SHP77 treated with DMSO at 0.1 percent for 48 hours (cell line): ENCODE data around the gene FEM1B.

Experiments
- DNase-seq: peaks from one replicate; lab custom pipeline; 2025; lab: John Stamatoyannopoulos, UW

FEM1B gene

DNA sequence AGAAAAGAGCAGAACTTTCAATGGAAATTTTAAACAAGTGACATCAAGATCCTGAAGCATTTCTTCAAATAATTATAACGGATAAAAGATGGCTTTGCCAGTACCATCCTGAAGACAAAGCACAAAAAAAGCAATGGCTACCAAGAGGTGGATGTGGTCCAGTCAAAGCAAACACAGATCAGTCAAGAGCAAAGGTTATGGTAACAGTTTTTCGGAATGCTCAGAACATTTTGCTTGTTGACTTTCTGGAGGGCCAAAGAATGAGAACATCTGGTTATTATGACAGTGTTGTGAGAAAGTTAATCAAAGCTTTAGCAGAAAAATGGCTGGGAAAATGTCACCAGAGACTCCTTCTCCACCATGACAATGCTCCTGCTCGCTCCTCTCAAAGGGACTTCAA is 31.5 kb downstream of the FEM1B start:
- no peak for DNase-seq

DNA sequence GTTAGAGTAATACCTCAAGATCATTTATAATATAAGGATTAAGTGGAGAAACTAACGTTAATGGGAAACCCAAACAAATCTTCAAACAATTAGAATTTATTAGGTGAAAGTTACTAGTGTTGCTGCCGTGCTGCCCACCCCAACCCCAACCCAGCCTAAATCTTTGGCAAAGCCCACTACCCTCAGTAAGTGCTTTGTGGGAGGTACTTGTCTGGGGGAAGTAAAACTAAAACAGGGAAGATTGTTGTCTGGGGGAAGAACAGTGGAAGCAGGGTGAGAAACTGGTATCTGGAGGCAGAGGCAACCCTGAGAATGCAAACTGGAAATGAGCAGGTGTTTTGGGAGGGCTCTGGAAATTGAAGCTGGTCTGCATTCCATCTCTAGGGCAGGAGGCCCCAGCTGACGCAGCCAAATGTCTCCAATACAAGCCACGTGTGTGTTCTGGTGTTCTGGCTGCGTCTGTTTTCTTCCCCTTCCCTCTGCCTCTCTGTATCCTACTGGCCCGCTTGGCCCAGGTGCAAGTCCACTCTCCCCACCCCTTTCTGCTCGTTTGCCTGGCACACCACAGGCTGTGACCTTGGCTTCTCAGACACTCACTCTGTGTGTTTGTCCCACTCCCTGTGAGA is 32.7 kb downstream of the FEM1B start:
- DNase-seq = no peak

DNA sequence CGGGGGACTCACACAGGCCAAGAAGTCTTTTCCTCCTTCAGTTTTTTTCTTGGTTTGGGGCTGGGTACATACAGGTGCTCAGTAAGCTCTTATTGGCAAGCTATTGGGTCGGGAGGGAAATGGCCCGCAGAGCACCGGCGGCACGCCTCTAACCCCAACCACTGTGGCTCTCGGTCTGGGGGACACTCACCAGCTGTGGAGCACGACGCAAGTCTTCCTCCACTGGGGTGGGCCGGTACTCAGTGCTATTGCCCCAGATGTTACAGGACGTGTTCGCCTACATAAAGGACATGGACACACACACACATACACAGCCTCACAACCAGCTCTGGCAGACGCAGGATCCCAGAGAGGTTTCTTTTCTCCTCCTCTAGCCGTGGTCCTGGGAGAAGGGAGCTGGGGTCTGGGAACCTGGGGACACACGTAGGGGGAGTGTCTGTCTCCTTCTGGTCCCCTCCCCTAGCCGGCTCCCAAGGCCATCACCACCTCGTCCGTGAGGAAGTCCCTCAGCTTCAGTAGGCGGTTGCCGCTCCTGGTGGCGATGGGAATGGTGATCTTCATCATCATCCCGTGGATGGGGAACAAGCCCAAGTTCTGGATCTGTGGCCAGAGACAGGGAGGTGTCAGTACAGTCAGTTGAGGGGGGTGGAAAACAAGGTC is 33.4 kb downstream of the FEM1B start:
- no peak for DNase-seq

DNA sequence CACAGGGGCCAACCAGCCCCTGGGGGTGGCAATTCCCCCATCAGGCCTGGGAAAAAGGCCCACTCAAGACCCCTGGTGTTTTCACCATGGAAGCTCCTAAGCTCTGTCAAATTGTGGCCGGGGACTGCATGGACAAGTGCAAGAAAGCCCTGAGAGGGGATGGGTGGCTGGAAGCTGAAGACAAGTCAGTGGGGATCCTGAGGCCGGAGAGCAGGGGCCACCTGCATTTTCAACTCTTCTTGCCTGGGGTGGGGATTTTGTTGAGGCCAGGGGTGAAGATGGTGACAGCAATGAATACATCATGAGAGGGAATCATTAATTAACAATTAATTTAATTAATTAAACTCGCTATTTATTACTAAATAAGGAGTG is 33.9 kb downstream of the FEM1B start:
- DNase-seq = no peak

DNA sequence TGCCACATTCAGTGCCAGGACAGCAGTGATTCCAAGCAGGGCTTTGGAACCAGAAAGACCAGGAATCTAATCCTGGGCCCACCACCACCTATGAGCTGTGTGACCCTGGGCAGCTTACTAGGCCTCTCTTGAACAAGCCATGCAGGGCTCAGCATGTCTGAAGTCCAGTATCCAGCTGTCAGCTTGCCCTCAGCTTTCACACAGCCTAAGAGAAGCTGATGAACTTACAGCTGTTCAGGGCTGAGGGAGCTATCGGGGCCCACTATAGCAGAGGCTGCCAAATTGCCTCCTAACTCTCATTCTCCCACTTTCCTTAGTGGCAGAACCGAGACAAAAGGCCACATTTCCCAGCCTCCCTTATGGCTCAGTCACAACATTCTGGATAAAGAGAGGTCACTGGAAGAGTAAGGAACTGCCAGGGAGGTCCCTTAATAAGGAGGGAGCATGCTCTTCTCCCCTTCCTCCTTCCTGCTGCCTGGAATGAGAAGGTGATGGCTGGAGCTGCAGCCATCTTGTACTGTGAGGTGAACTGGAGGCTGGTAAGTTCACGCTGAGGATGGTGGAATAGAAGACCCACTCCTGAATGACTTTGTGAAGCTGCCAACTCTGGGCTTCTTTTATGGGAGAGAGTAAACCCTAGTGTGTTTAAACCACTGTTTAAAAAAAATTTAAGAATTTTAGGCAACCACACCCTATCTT is 34.5 kb downstream of the FEM1B start:
- DNase-seq = no peak

DNA sequence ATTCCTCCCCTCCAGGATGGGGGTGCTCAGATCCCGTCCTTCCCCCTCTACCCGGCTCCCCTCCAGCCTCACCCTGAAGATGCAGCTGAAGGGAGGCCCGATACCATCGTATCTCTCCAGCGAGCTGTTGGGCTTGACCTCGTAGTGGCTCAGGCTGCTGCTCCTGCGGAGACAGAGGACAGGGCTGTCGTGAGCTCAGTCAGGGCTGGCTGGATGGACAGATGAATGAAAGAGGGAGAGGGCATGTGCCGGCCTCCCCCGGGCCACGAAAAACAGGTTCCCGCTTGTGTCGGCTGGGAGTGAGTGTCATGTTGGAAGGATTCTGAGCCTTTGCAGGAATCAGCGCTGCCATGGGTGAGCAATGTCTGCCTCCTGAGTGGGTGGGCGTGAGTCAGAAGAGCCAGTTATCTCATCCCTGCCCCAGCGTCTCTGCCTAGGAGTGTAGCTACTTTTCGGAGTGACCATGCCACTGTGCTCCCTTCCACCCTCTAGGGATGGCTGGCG is 35.2 kb downstream of the FEM1B start:
- DNase-seq = no peak

DNA sequence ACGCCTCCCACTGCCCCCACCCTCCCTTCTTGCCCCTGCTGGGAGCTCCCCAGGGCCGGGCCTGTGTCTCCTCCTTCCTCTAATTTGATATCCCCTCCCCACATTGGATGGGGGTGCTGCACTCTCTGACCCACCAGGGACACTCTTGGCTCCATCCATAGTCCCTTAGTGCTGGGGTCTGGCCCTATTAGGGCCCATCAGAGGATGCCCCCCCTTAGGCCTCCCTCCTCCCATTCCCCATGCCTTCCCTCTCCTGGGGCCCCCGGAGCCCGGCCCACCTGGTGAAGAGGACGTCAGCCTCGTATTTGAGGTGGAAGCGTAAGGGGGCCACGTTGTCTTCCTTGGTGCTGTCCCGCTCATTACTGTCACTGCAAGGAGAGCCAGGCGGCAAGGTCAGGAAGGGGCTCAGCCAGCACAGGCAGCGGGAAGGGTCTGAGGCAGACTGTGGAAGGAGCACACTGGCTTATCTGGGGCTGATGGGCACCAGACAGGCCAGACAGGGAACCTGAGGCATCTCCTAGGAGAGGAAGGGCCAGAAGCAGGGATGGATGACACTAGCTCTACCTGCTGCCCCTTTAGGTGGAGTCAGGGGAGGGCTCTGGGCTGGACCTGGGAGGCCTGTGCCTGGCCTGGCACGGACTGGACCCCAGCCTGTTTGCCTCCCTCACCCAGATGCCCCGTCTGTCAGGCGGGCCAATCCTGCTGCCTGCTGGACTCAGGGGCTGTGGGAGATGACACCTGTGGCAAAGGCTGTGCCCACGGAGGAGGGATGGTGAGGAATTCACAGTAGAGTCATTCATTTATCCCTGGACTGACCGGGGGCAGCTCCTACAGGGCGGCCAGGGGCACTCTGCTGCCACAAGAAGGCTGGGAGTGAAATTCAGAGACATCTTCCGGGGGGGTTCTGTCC is 36.2 kb downstream of the FEM1B start:
- DNase-seq = no peak

DNA sequence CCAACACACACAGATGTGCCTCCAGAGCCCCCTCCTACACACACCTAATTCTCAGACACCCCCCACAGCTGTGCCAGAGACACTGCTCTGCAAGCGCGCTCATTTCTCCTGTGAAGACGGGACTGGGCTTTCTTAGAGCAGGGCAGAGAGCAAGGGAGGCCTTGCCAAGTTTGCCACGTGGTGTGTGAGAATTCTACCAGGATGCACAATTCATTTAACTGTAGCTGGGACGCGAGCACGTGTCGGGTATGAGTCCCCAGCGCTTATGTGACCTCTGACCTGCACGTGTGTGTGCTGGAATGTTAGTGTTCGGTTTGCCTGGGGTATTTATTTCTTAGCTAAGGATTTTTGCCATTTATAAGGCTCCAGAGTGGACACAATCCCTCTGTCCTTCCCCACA is 37.0 kb downstream of the FEM1B start:
- DNase-seq = no peak

DNA sequence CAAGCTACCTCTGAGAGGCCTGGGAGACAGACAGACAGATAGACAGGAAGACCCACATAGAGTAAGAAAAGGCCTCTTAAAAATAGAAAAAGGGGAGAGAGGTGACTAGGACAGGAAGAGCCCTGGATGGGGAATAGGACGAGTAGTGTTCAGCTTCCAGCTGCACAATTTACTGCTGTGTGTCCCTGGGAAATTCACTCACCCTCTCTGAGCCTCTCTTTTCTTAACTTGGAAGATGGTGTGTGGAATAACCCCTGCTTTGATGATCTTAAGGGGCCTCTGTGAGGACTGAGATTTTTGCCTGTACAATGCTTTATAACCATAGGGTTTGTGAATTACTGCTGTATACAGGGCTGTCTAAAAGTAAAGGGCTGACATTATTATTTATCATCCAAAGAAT is 37.5 kb downstream of the FEM1B start:
- no peak for DNase-seq

DNA sequence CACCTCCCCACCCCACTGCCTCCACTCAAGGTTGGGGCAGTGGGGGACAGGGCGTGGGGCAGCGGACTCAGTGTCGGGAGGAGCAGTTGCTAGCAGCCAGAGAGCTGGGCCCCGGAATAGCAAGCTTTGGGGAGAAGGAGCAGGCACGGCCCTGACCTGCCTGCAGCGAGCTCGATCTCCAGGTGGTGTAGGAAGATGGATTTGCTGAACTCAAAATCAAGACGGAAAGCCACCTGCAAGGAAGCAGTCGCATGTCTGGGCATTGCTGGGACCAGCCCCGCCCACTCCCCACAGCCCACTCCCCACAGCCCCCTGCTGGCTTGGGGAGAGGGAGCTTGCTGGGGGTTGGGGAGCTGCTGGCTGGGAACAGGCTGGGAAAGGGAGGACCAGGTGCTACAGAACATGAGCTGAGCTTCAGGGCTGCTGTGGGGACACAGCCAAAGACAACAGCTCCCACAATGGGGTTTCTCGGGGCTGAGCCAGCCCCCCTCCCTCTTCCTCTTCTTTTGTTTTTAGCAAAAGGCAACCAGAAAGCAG is 38.0 kb downstream of the FEM1B start:
- no peak for DNase-seq

DNA sequence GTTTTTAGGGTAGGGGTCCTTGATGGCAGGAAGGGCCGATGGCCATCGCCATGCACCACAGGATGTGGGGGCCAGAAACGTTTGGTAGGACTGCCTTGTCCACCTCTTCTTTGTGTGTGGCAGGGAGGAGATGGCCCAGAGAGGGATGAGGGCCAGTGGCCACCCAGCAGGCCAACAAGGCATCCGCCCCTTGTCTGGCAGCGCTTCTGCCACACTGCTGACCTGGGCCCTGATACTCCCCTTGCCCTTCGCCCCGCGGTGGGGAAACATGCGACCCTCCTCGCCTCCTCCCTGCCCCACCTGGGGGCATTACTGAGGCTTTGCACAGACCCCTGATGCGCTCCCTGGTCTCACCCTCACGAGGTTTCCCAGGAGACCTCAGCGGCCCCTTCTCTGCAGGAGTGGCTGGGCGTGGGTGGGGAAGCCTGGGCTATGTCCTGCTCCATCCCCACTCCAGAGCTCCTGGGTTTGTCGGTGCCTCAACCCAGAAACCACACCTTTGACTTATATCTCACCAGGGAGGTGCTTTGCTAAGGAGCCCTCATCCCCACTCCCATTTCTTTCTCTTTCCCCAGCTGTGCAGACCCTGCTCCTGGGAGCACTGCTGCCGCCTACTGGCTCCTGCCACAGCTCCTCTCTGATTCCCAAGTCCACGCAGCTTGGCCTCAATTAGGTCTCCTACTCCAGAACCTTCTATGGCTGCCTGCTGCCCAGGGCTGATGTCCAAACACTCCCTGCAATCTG is 38.7 kb downstream of the FEM1B start:
- no peak for DNase-seq

DNA sequence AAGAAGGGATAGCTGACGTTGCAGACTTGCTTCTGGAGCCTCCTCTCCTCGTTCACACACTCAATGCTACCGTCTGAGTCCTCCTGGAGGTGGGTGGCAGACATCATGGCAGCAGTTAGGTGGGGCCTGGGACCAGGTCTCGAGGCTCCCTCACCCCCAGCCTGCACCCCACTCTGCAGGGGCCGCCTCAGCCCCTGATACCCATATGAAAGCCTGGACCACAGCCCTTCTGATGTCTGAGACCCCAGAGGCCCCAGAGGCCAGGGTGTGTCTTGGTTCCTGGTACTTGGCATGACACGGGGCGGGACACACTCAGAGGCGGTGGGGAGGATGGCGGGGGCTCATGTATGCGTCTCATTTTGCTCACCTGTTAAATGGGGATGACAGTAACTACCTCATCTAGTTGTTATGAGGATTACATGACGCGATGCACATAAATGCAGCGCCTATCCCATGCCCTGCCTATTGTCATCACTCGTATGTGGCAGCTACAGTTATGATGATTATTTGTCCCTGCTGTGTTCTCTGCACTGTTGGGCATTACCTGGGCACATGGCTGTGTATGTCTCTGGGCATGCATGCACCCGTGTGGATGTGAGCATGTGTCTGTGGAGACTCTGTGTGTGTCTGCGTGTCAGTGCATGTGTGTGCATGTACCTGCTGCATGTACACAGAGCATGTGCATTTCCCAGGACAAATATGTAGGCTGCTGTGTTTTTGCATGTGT is 39.9 kb downstream of the FEM1B start:
- DNase-seq = no peak

DNA sequence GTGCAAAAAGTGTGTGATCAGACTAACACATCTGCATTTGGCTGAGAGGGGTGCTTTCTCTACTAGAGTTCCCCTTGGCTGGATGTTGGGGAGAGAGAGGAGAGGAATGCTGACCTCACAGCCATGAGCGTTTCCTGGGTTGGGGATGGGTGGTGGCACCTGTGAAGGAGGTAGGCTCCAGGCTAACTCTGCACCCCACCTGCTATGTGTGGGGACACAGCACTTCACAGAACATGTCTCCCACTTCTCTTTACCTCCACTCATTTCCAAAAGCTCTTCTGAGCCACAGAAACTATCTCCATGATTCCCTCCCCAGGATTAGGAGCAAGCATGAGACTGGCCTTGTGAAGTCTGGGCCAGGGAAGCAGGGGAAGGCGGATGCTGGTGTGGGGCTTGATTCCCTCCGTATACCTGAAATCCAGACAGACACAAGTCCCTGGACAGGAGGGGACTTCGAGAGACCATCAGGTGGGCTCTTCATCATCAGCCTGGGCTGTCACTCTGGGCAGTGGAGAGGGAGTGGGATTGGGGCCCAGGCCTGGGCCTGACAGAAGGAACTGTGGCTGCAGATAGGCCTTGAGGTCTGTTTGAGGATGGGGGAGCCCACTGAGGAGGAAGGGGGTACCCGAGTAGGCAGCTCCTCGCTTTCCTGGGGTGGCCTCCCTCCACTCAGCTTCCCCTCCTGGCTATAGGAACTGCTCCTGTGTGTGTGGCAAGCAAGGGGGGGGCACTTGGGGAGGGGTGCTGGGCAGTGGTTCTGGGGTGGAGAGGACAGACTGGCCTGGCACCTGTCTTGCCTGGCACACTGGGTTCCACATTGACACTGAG is 40.7 kb downstream of the FEM1B start:
- DNase-seq = no peak

DNA sequence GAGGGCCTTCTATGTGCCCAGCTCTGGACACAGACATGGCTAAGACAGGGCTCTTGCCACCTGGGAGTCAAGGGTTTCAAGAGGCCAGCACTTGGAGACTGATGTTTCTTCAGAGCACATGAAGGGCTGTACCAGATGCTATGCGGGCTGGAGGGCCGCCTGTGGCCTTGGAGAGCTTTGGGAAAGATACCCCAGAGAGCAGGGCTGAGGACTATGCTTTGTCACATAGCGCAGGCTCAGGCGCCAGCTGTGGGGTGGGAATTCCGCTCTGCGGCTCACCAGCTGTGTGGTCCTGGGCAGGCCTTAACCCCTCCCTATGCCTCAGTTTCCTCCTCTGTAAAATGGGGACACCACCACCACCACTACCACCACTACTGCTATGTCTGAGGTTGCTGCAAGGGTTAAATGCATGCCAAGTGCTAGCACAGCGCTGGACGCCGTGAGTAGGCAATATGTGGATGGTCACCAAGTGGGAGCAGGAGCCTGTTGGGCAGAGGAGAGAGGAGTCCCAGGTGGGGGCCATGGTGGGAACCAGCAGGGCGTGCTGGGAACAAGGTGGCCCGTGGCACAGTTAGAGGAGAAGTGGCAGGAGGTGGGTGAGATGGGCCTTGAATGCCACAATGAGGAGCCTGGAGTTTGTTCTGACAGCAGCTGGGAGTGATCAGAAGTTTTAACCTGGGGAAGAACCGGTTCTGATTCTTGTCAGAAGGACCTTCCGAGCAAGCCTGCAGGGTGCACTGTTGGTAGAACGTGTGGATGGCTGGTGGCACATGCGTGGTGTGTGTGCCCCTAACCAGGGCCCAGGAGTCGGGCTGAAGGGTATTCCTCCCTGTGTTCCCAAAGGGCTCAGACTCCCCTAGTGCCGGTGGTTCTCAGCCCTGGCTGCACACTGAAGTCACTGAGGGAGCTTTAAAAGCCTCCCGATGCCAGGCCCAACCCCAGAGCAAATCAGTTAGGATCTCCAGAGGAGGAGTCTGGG is 41.7 kb downstream of the FEM1B start:
- no peak for DNase-seq

DNA sequence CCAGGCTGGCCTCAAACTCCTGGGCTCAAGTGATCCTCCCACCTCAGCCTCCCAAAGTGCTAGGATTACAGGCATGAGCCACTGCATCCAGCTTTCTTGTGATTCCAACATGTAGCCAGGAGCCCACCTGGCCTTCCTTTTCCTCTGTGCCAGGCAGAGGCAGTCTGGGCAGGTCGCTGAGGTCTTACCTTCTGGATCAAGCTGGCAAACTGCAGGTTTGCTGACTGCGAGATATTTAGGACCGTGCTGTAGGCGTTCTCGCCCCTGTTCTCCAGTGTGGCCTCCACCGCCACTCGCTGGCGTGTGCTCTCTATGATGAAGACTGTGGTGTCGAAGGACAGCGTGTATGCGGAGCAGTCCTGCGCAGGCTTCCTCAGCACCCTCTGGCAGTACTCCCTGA is 42.5 kb downstream of the FEM1B start:
- DNase-seq = no peak

DNA sequence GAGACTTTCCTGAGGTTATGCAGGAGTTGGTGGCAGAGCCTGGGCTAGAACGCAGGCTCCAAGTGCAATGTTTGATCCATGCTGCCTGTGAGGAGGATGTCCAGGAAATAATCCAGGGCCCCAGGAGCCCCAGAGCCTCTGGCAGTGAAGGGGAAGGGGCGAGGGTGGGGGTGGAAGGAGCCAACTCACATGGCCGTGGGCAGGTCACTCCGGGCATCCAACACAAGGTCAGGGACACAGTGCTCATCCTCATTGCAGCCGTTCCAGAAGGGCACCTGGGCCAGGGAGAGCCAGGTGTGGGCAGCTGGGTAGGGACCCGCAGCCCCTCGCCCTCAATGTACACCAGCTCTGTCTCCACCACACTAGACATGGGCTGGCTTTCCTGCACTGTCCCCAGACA is 43.7 kb downstream of the FEM1B start:
- DNase-seq = no peak

DNA sequence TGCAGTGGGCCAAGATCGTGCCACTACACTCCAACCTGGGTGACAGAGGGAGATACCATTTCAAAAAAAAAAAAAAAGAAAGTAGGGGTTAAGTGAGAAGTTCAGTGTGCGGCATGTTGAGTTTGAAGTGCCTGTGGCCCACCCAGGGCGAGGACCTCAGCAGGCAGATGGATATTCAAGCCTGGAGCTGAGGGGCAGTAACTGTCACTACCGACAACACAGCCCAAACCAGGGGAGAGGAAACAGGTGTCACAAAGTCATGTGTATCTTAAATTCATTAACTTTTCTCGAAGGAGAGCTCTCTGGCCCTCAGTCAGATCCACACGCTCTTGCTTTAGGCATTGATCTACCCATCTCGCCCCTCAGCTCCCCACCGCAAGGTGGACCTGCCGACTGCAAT is 45.3 kb downstream of the FEM1B start:
- DNase-seq = no peak

DNA sequence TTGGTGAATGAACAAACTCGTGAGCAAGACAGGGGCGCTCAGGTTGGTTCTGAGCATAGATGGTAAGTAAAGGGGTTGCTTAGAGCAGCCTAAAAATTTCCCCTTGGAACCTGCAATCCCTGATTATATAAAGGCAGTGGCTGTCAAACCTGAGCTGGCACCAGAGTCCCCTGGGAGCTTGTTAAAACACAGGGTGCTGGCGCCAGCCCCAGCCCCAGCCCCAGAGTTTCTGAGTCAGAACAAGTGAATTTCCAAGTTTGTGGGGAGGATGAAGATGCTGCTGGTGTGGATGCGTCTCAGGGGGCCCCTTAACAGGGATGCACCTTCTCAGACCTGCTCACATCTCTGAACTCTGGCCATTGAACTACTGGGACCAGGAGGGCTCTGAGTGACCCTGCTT is 48.2 kb downstream of the FEM1B start:
- DNase-seq = no peak
